GM12873 (cell line): ENCODE measurements around the gene PPAN.

Experiments
- TF ChIP-seq, protein P1 (sequence below): IDR thresholded peaks from 2 replicates; pipeline ENCODE4 v1.5.1; 2012; ENCODE audit warnings: low read depth, mild to moderate bottlenecking, moderate library complexity, low read length, control low read depth; ENCODE audit not compliant: insufficient read depth; ENCODE audit errors: missing control alignments

PPAN gene

GRCh38 chr19:10104665-10105508 lies 1.3 kb upstream of the PPAN start:
- TF ChIP-seq, protein P1, sequence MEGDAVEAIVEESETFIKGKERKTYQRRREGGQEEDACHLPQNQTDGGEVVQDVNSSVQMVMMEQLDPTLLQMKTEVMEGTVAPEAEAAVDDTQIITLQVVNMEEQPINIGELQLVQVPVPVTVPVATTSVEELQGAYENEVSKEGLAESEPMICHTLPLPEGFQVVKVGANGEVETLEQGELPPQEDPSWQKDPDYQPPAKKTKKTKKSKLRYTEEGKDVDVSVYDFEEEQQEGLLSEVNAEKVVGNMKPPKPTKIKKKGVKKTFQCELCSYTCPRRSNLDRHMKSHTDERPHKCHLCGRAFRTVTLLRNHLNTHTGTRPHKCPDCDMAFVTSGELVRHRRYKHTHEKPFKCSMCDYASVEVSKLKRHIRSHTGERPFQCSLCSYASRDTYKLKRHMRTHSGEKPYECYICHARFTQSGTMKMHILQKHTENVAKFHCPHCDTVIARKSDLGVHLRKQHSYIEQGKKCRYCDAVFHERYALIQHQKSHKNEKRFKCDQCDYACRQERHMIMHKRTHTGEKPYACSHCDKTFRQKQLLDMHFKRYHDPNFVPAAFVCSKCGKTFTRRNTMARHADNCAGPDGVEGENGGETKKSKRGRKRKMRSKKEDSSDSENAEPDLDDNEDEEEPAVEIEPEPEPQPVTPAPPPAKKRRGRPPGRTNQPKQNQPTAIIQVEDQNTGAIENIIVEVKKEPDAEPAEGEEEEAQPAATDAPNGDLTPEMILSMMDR, result no peak

- TF ChIP-seq, protein P1, result no peak
Measured at GRCh38 chr19:10105509-10106099, 558 bp upstream of the PPAN start.

GRCh38 chr19:10107254-10107653 lies 1.1 kb downstream of the PPAN start:
- TF ChIP-seq, protein P1, result no peak

GRCh38 chr19:10107817-10108367 lies 1.7 kb downstream of the PPAN start:
- TF ChIP-seq, protein P1, result no peak

- TF ChIP-seq, protein P1, result no peak
Measured at GRCh38 chr19:10109528-10109927, 3.4 kb downstream of the PPAN start.

- TF ChIP-seq, protein P1, result no peak
Measured at GRCh38 chr19:10110076-10110971, 4.2 kb downstream of the PPAN start.

GRCh38 chr19:10110972-10111317 lies 4.8 kb downstream of the PPAN start:
- TF ChIP-seq, protein P1, result no peak
